Pancreas (tissue), 10 donors: ENCODE data around the gene ALKBH4. TPM values are rescaled to one million over a fixed set of nuclear protein-coding genes. Genes with fewer than 3 reads are reported as not detected.

Source experiments
- ATAC-seq, 4 donors: fragments of 200-7000 bp; cut with Tn5 transposase; one replicate each; pipeline versions ENCODE4 v1.8.0 to v1.9.1; 2020; ENCODE audit warnings: mild to moderate bottlenecking in 4 of 4, moderate library complexity in 4 of 4
- DNase-seq, 6 donors: peaks; one replicate each; pipeline ENCODE4 v3.0.0-alpha.2; 2020
- FAIRE-seq: peaks from 2 replicates; lab custom pipeline; 2012; peaks lifted over from hg19 to GRCh38; lab: Jason Lieb, UNC
- H3K27ac ChIP-seq, 4 donors: fragments of 200-600 bp; sonication (generic); 1 replicate in 3 of 4; 2 replicates in 1 of 4; pipeline versions ENCODE4 v1.5.0 to v1.8.0; 2020
- H3K27me3 ChIP-seq, 4 donors: fragments of 200-600 bp; one replicate each; pipeline ENCODE4 v1.8.0; 2021
- H3K36me3 ChIP-seq, 3 donors: fragments of 200-600 bp; sonication (generic) in 1 of 3; one replicate each; pipeline versions ENCODE4 v1.5.0 to v1.8.0; 2020 to 2021
- H3K4me1 ChIP-seq, 3 donors: fragments of 200-600 bp; one replicate each; pipeline ENCODE4 v1.8.0; 2021
- H3K4me3 ChIP-seq, 4 donors: fragments of 200-600 bp; sonication (generic) in 2 of 4; one replicate each; pipeline versions ENCODE4 v1.5.0 to v1.8.0; 2020 to 2021
- H3K9me3 ChIP-seq, 4 donors: fragments of 200-600 bp; one replicate each; pipeline ENCODE4 v1.8.0; 2021
- CTCF ChIP-seq, 4 donors: fragments of 200-600 bp; sonication (generic) in 3 of 4; IDR thresholded peaks; one replicate each; pipeline versions ENCODE4 v1.5.0 to v1.8.0; 2021; ENCODE audit warnings: antibody characterized with exemption in 4 of 4
- WGBS, 2 donors: extraction: QIAGEN DNeasy Blood & Tissue Kit; methylation state at CpG; one replicate each; pipeline ENCODE4 v1.1.7; 2013; 5-methylcytosine and 5-hydroxymethylcytosine counted together
- intact Hi-C, 3 donors: fragments of 100-400 bp; cut with DNase I; formaldehyde crosslinking; loops; one replicate each; pipeline versions ENCODE4 v1.11.1 to v1.14.2; 2022
- polyA plus RNA-seq, 2 donors: library from polyadenylated mRNA; stranded (reverse); fragments of 200-250 nt; gene quantifications; one replicate each; pipeline ENCODE4 v1.2.3, GENCODE V29; 2013
- total RNA-seq, 6 donors: library from RNA; stranded (reverse); fragmentation: NEBNext Ultra II Directional in 4 of 6; extraction: Animal tissue kit (Norgen Biotek cat#: 25700) in 4 of 6; gene quantifications; one replicate each; pipeline versions ENCODE4 v1.2.1 to v1.2.4, GENCODE V29; 2021 to 2023
- donor health status: healthy with polysubstance abuse.
- donor health status: DM: no; HTN: no; CAD: no; lungs with moderate emphysema.
- donor health status: DM: no; HTN: no; CAD: no.
- donor health status: control.
- donor health status: control.
- donor health status: Bipolar disorder and iron deficiency.
- donor health status: DM: yes; HTN: yes; CAD: no.
- donor health status: DM: no; HTN: no; CAD: no.
- donor health status: DM: no; HTN: no; CAD: no.
- donor health status: DM: yes; HTN: yes; CAD: no.

Gene ALKBH4
- total and polyA plus RNA-seq, 8 donors = 3.5 to 9.3 (median 5.5) TPM

- intact Hi-C loops = no loop called here
- 87 to 91% methylated on average over 6 of the region's 6 CpGs for WGBS, 2 donors
Measured at GRCh38 chr7:102471791-102472125, 7.1 kb upstream of the ALKBH4 start.

DNA sequence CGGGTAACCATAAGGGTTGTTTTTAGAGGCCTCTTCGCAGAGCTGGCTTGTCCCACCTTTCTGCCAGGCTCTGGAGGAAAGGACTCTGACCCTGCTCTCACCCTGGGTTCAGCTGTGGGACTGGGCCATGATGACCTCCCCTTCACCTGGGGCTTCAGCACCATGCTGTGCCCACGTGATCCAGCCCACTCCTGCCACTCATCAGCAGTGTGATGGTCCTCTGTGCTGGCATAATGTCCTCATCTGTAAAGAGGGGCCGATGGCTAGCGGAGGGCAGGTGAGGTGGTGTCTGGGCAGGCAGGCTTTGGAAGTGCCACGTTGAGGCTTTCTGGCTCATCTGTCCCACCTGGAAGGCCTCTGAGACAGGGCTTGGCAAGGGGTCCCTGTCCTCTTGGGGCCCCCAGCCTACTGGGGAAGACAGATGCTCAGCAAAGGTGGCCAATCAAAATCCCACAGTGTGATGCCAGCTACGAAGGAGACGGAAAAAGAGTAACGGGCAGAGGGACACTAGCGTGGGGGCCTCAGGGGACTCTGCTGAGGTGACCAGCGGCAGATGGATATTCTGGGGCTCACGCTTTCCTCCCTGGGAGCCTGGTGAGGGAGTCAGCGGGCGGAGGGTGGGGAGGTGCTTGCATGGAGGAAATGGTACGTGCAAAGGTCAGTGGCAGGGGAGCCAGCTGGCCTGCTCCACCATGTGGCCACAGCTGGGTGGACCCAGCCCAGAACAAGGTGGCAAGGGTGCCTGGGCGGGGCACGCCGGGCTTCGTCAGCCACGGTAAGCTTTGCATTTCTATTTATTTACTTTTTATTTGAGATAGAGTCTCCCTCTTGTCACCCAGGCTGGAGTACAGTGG is 5.5 kb upstream of the ALKBH4 start:
- H3K4me1 ChIP-seq = peaks cover 0 to 6% (median 6%) of the 10 kb centered on the region in 3 donors
- ATAC-seq (peak in 1 of 4 donors; percentile 23), FAIRE-seq (no peak), DNase-seq (peak in 5 of 6 donors; percentile 3 to 57 (median 23))
- H3K27me3 ChIP-seq = no peaks in the 10 kb centered on the region
- no peaks in the 10 kb centered on the region for H3K36me3 ChIP-seq
- H3K27ac ChIP-seq = no peak overlapping the region
- intact Hi-C loops = no loop called here
- TF ChIP-seq CTCF (IDR thresholded peaks at IDR 0.05) = no peak
- no peaks in the 10 kb centered on the region for H3K9me3 ChIP-seq
- WGBS, 2 donors = 68 to 72% methylated on average over 20 of the region's 20 CpGs
- H3K4me3 ChIP-seq = no peak overlapping the region

More at GRCh38 chr7:102471791-102472125, 7.1 kb upstream of the ALKBH4 start:
- H3K27ac ChIP-seq = no peak overlapping the region
- H3K27me3 ChIP-seq = no peaks in the 10 kb centered on the region
- peak in 5 of 6 donors; percentile 1 to 44 (median 17) for DNase-seq
- H3K4me3 ChIP-seq = no peak overlapping the region
- no peaks in the 10 kb centered on the region for H3K36me3 ChIP-seq
- H3K4me1 ChIP-seq = no peaks in the 10 kb centered on the region
- TF ChIP-seq CTCF (IDR thresholded peaks at IDR 0.05) = no peak
- FAIRE-seq = no peak
- H3K9me3 ChIP-seq = no peaks in the 10 kb centered on the region
- no peak for ATAC-seq

GRCh38 chr7:102469351-102469971 is 4.8 kb upstream of the ALKBH4 start:
- 84 to 88% methylated on average over 13 to 24 of the region's 24 CpGs for WGBS, 2 donors

GRCh38 chr7:102468478-102469350 is 4.1 kb upstream of the ALKBH4 start:
- Histone ChIP-seq H3K9me3 (no peaks in the 10 kb centered on the region), H3K4me3 (no peak overlapping the region), H3K27me3 (no peaks in the 10 kb centered on the region), H3K27ac (no peak overlapping the region), H3K4me1 (peaks cover 0 to 10% (median 9%) of the 10 kb centered on the region in 3 donors), H3K36me3 (no peaks in the 10 kb centered on the region)
- no peak for ATAC-seq
- no peak for TF ChIP-seq CTCF (IDR thresholded peaks at IDR 0.05)
- FAIRE-seq = no peak
- intact Hi-C loops = no loop called here
- DNase-seq = peak in 4 of 6 donors; percentile 18 to 79 (median 45)
- 85 to 87% methylated on average over 40 of the region's 40 CpGs for WGBS, 2 donors

More at GRCh38 chr7:102469351-102469971, 4.8 kb upstream of the ALKBH4 start:
- intact Hi-C loops = no loop called here
- peaks cover 0 to 6% (median 6%) of the 10 kb centered on the region in 3 donors for H3K4me1 ChIP-seq
- no peaks in the 10 kb centered on the region for H3K36me3 ChIP-seq
- no peak for TF ChIP-seq CTCF (IDR thresholded peaks at IDR 0.05)
- FAIRE-seq (no peak), DNase-seq (peak in 4 of 6 donors; percentile 2 to 68 (median 18)), ATAC-seq (no peak)
- no peaks in the 10 kb centered on the region for H3K27me3 ChIP-seq
- H3K9me3 ChIP-seq = no peaks in the 10 kb centered on the region
- no peak overlapping the region for H3K4me3 ChIP-seq
- H3K27ac ChIP-seq = no peak overlapping the region
